ENCODE measurements around the gene PICK1. TPM values are rescaled to one million over a fixed set of nuclear protein-coding genes. Genes with fewer than 3 reads are reported as not detected.

PICK1 gene
- total and polyA plus RNA-seq, 2 of the 8 experiments (the other 6 are each of a cell fraction or from before 2014, with no cell fraction given), result 20.4 to 22.9 TPM

DNA sequence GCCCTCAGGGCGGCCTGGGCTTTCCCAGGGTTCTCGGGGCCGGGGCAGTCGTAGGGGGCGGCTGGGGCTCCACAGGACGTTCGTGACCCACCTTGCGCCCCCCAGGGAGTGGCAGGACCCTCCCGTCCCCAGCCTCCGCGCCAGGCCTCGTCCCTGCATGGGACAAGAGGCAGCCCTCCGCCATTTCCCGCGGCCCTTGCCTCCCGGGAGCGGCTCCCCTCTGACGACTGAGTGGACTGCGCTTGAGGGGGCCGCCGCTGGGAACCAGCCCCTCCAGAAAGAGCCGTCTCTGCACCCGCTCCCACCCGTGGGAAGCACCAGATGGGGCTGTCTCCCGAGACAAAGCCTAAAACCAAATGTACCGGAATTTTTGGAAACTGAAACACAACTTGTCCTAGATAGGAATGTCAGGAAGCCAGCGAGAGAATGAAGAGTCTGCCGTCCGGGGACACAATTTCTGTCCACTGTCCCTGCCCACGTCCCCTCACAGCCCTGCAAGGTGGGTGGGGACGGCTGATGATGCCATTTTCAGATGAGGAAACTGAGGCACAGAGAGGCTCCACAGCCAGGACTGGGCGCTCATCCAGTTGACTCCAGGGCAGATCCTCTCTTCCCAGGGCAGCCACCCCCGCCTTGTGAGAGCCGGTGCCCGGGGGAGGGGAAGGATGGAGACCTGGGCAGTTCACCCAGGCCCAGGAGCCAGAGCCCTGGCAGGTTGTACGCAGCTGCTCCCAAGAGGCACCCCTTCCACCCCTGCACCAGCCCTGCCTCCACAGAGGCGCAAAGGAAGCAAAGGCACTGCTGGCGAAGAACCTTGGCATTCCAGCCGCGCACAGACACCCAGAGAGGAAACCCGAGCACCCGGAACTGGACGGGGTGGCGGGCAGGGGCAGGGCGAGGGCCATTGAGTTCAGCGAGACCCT is 18.1 kb upstream of the PICK1 start:
- no peak overlapping the region for H2BK12ac ChIP-seq (ENCODE audit: low read depth, low read length)
- H3K23me2 ChIP-seq (ENCODE audit: low read depth, low read length), result no peaks in the 10 kb centered on the region; the same call in 1 of the 2 replicates
- FAIRE-seq, result no peak
- no peaks in the 10 kb centered on the region for H3K27me3 ChIP-seq (replicated peaks in 1 of 4; ENCODE audit: control insufficient read depth in 3 of 4, extremely low read depth in 1 of 4, insufficient read depth in 3 of 4, low read length in 3 of 4)
- no peaks in the 10 kb centered on the region for H3K9me3 ChIP-seq (ENCODE audit: insufficient read depth in 2 of 2, low read depth in 1 of 2, low read length in 1 of 2)
- no peak overlapping the region for H2AFZ ChIP-seq (ENCODE audit: low read length)
- H3K18ac ChIP-seq (ENCODE audit: extremely low read depth, low read length), result no peak overlapping the region
- H3K36me3 ChIP-seq (ENCODE audit: control insufficient read depth in 2 of 4, insufficient read depth in 4 of 4, low read length in 3 of 4), result no peaks in the 10 kb centered on the region
- H3K79me1 ChIP-seq (ENCODE audit: low read depth, low read length), result no peaks in the 10 kb centered on the region
- H3K9ac ChIP-seq (replicated peaks in 1 of 4; ENCODE audit: extremely low read depth in 1 of 4, low read depth in 3 of 4, low read length in 3 of 4), result no peak overlapping the region
- H2AK5ac ChIP-seq (ENCODE audit: low read depth, low read length), result no peak overlapping the region
- H3K27ac ChIP-seq (ENCODE audit: low read depth, low read length), result no peak overlapping the region
- H3K4ac ChIP-seq (replicated peaks; ENCODE audit: insufficient read length, low read depth, low read length), result no peak overlapping the region
- POLR2A ChIA-PET (ENCODE audit: partially characterized antibody), result interaction anchor here (1.7 kb wide), 1 partner anchor 13 kb away, joined by 4 read pairs; no protein-coding TSS in a partner anchor
- no peaks in the 10 kb centered on the region for H3K79me2 ChIP-seq (ENCODE audit: control insufficient read depth in 1 of 2, insufficient read depth in 2 of 2, low read length in 2 of 2)
- DNase-seq (ENCODE audit: low read depth in 1 of 2, low spot score in 2 of 2), result no peak
- no peak overlapping the region for H3K4me2 ChIP-seq (ENCODE audit: insufficient read depth in 1 of 2, low read depth in 2 of 2, low read length in 2 of 2)
- H3K56ac ChIP-seq (replicated peaks; ENCODE audit: insufficient read length, low read depth, low read length), result no peak overlapping the region
- H3K4me1 ChIP-seq (replicated peaks in 1 of 4; ENCODE audit: control insufficient read depth in 3 of 4, insufficient read depth in 4 of 4, low read length in 3 of 4), result peaks cover 0 to 14% (median 11%) of the 10 kb centered on the region in 4 experiments; a peak in 6 of 7 replicates
- H4K20me1 ChIP-seq (replicated peaks in 1 of 2; ENCODE audit: control insufficient read depth in 1 of 2, insufficient read depth in 2 of 2, low read length in 2 of 2), result no peaks in the 10 kb centered on the region
- H2BK5ac ChIP-seq (ENCODE audit: low read depth, low read length), result no peak overlapping the region
- WGBS, 2 experiments (ENCODE audit: extremely low coverage in 1 of 2, insufficient coverage in 1 of 2, insufficient read length in 1 of 2, insufficient replicate concordance in 2 of 2, low coverage in 1 of 2, low lambda C conversion rate in 2 of 2, missing lambda C conversion rate in 1 of 2), result 90% methylated on average over 37 of the region's 46 CpGs; no CpG with 5 or more reads in 1 of the 2 experiments
- H2BK120ac ChIP-seq (replicated peaks; ENCODE audit: low read depth, low read length), result no peak overlapping the region
- no peak overlapping the region for H2BK20ac ChIP-seq (ENCODE audit: low read length)
- no peak overlapping the region for H2BK15ac ChIP-seq (ENCODE audit: low read length)
- H4K91ac ChIP-seq (replicated peaks; ENCODE audit: insufficient read length, low read length), result no peak overlapping the region
- no peak overlapping the region for H3K4me3 ChIP-seq (ENCODE audit: extremely low read depth in 1 of 4, insufficient read depth in 2 of 4, low read depth in 3 of 4, low read length in 4 of 4)
- no peak overlapping the region for H3K14ac ChIP-seq (ENCODE audit: insufficient read length)
- H4K5ac ChIP-seq (ENCODE audit: insufficient read length, low read depth, low read length), result no peak overlapping the region
- TF ChIP-seq SRF (IDR thresholded peaks at IDR 0.05; ENCODE audit: low read depth, low read length) (no peak), TBP (IDR thresholded peaks at IDR 0.05; ENCODE audit: low read depth, low read length) (no peak), KDM1A (IDR thresholded peaks at IDR 0.05; ENCODE audit: borderline replicate concordance, low read length) (no peak), TEAD4 (IDR thresholded peaks at IDR 0.05; ENCODE audit: low read depth, low read length) (no peak), SIN3A (conservative IDR thresholded peaks at IDR 0.05 in 1 of 2, IDR thresholded peaks at IDR 0.05 in 1 of 2; ENCODE audit: low read depth in 1 of 2, low read length in 2 of 2) (no peak), HDAC6 (IDR thresholded peaks at IDR 0.05; ENCODE audit: low read depth, low read length) (no peak), JUND (IDR thresholded peaks at IDR 0.05; ENCODE audit: low read length) (no peak), ZNF274 (IDR thresholded peaks at IDR 0.05; ENCODE audit: borderline replicate concordance, extremely low read depth, low read length) (no peak)
- CTCF ChIA-PET (ENCODE audit: partially characterized antibody), result no interaction called here
- H4K8ac ChIP-seq (ENCODE audit: extremely low read depth, insufficient read depth, low read length), result no peak overlapping the region
- H3K23ac ChIP-seq (ENCODE audit: insufficient read length), result no peak overlapping the region
